ENCODE measurements around the gene PDGFD.

PDGFD gene

DNA sequence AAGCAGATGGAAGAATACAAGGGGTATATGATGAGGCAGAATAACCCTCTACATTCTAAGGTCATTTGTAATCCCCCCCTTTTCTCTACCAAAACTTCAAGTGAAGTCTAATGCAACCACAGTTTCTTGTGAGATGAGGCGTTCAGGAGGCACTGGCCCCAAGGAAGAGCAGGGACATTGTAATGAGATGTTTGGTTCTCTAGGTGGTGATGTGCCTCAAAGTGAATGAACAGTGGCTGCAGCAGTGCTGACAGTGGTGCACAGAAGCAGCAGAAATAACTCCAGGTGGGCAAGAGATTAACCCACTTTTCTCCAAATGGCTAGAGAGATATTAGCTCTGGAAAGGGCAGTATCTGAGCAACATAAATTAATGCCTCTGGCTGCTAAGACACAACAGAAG, 33.8 kb downstream of the PDGFD start:
- DNase-seq (ENCODE audit: low read depth, low spot score), result no peak
- TF ChIP-seq, protein P1, sequence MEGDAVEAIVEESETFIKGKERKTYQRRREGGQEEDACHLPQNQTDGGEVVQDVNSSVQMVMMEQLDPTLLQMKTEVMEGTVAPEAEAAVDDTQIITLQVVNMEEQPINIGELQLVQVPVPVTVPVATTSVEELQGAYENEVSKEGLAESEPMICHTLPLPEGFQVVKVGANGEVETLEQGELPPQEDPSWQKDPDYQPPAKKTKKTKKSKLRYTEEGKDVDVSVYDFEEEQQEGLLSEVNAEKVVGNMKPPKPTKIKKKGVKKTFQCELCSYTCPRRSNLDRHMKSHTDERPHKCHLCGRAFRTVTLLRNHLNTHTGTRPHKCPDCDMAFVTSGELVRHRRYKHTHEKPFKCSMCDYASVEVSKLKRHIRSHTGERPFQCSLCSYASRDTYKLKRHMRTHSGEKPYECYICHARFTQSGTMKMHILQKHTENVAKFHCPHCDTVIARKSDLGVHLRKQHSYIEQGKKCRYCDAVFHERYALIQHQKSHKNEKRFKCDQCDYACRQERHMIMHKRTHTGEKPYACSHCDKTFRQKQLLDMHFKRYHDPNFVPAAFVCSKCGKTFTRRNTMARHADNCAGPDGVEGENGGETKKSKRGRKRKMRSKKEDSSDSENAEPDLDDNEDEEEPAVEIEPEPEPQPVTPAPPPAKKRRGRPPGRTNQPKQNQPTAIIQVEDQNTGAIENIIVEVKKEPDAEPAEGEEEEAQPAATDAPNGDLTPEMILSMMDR (IDR thresholded peaks at IDR 0.05; ENCODE audit: low read depth, low read length), result no peak
- no peak overlapping the region for H3K4me3 ChIP-seq (ENCODE audit: low read depth, low read length)
- in situ Hi-C loops (cut with HindIII; ENCODE audit: low sequenced_read_pairs), result no loop called here

DNA sequence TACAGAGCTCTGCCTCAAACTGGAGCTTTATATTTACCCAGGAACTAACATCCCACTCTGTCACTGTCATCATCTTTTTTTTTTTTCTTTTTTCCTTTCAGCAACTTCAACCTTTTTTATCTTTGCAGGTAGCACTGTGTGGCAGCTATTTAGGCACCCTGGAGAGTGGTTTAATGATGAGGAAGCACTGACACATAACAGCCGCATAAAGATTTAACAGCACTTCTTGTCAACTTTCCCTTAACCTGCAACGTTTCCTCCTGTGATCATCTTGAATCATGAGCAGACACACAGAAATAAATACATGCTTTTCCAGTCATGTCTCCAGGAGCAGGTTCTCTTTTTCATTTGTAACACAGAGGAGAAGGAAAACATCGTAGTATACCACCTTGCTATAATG, 34.8 kb downstream of the PDGFD start:
- in situ Hi-C loops (cut with HindIII; ENCODE audit: low sequenced_read_pairs), result no loop called here
- DNase-seq (ENCODE audit: low read depth, low spot score), result no peak
- no peak overlapping the region for H3K4me3 ChIP-seq (ENCODE audit: low read depth, low read length)
- TF ChIP-seq, protein P1 (IDR thresholded peaks at IDR 0.05; ENCODE audit: low read depth, low read length), result no peak

DNA sequence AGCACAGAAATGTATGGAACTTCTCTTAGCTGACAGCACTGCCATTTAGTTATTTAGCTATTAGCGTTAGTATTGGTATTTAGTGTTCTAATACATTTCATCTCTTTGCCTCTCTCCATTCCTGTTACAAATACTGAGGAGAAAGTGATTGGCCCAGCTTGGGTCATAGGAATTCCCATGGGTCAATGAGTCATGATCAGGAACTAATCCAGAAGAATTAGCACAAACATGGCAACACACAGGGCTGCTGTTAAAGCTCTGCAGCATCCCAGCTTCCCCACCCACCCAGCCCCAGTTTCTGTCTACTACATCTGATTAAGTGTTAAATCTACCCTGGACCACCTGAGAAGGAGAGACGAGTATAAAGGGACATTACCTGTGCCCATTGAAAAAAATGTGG, 36.1 kb downstream of the PDGFD start:
- TF ChIP-seq, protein P1 (IDR thresholded peaks at IDR 0.05; ENCODE audit: low read depth, low read length), result no peak
- DNase-seq (ENCODE audit: low read depth, low spot score), result no peak
- no peak overlapping the region for H3K4me3 ChIP-seq (ENCODE audit: low read depth, low read length)
- in situ Hi-C loops (cut with HindIII; ENCODE audit: low sequenced_read_pairs), result no loop called here

DNA sequence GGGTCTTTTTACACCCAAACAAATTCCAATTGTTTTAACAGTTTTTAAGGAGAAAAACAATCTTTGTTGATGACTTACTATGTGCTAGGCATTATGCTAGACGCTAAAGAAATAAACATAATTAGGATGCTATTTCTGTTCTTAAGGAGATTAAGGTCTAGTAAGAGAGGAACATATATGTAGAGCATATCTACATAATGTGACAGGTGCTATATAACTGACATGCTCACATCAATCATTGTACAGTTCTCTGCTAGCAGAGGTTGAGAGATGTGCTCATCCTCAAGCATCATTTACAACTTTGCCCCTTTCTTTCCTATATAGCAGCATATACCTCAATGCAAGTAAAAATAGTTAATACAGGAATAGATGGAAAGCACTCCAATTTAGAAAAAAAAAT, 37.5 kb downstream of the PDGFD start:
- TF ChIP-seq, protein P1 (IDR thresholded peaks at IDR 0.05; ENCODE audit: low read depth, low read length), result no peak
- in situ Hi-C loops (cut with HindIII; ENCODE audit: low sequenced_read_pairs), result no loop called here
- no peak overlapping the region for H3K4me3 ChIP-seq (ENCODE audit: low read depth, low read length)
- no peak for DNase-seq (ENCODE audit: low read depth, low spot score)

DNA sequence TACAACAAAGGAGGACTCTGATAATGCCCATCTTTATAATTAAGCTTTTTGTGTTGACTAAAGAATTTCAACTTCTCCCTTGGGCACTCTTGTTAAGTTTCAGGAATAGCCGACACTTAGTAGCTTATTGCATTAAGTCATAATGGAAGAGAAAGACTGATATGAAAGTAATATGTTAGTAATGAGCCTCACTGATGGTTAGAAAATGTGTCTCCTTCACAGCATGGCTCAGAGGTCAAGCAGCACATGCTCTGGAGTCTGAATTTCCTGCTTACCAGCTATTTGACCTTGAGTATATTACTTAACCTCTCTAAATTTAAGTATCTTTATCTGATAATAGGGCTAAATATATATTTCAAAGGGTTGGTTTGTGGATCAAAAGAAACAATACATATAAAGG, 39.0 kb downstream of the PDGFD start:
- in situ Hi-C loops (cut with HindIII; ENCODE audit: low sequenced_read_pairs), result no loop called here
- H3K4me3 ChIP-seq (ENCODE audit: low read depth, low read length), result no peak overlapping the region
- DNase-seq (ENCODE audit: low read depth, low spot score), result no peak
- TF ChIP-seq, protein P1 (IDR thresholded peaks at IDR 0.05; ENCODE audit: low read depth, low read length), result no peak

DNA sequence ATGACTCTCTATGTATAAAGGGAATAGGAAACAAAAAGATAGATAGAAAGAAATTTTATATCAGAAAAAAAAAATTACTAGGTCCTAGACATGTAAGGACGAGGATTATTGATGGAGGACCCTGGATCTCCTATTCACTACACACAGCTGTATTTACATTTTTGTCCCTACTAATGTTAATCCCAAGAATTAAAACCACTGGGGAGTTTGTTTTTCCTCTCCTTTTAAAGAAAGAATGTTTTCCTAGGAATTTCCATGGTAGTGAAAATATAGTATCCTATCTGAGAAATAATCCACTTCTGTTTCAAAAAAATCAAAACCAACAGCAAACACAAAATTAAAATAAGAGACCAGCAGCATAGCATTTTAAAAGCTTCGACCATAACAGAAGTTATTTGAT, 41.1 kb downstream of the PDGFD start:
- no peak overlapping the region for H3K4me3 ChIP-seq (ENCODE audit: low read depth, low read length)
- no peak for DNase-seq (ENCODE audit: low read depth, low spot score)
- in situ Hi-C loops (cut with HindIII; ENCODE audit: low sequenced_read_pairs), result no loop called here
- TF ChIP-seq, protein P1 (IDR thresholded peaks at IDR 0.05; ENCODE audit: low read depth, low read length), result no peak

Data from astrocyte of the spinal cord (primary cell).